WTC11 (cell line): Measurements from ENCODE around the gene CDH11. TPM values are rescaled to one million over a fixed set of nuclear protein-coding genes. Genes with fewer than 3 reads are reported as not detected.

Source experiments
- ATAC-seq: fragments of 200-7000 bp; cut with Tn5 transposase; 2 replicates; pipeline ENCODE4 v1.10.0; 2021; ENCODE audit warnings: mild to moderate bottlenecking, moderate library complexity
- CTCF ChIA-PET: fragments of 300-600 bp; sonication (Branson Sonifier 250); formaldehyde crosslinking; loops from one replicate; lab custom pipeline; 2021; ENCODE audit warnings: antibody characterized with exemption; lab: Charles Lee
- POLR2A ChIA-PET: fragments of 350-600 bp; sonication (Branson Sonifier 250); formaldehyde crosslinking; loops from one replicate; lab custom pipeline; 2021; ENCODE audit warnings: antibody characterized with exemption; lab: Charles Lee
- DNase-seq: peaks from one replicate; pipeline ENCODE4 v3.0.0; 2021; ENCODE audit warnings: low spot score
- H3K27ac Mint-ChIP-seq: 2 replicates; pipeline ENCODE4 v1.8.0; 2021; ENCODE audit warnings: mixed read lengths
- H3K27me3 Mint-ChIP-seq: 2 replicates; pipeline ENCODE4 v1.8.0; 2021; ENCODE audit warnings: low read depth, mild to moderate bottlenecking, moderate library complexity, mixed read lengths
- H3K36me3 Mint-ChIP-seq: 2 replicates; pipeline ENCODE4 v1.8.0; 2021; ENCODE audit warnings: mixed read lengths
- H3K4me1 Mint-ChIP-seq: 2 replicates; pipeline ENCODE4 v1.8.0; 2022; ENCODE audit warnings: mixed read lengths
- H3K4me3 Mint-ChIP-seq: 2 replicates; pipeline ENCODE4 v1.8.0; 2021; ENCODE audit warnings: mild to moderate bottlenecking, moderate library complexity, mixed read lengths
- H3K9me3 Mint-ChIP-seq: 2 replicates; pipeline ENCODE4 v1.8.0; 2021; ENCODE audit warnings: mixed read lengths
- FOXP1 ChIP-seq: sonication (generic); formaldehyde crosslinking; IDR thresholded peaks from 2 replicates; pipeline ENCODE4 v1.8.0; 2022; ENCODE audit warnings: missing genetic modification reagents, mild to moderate bottlenecking, moderate library complexity, borderline replicate concordance
- JAZF1 ChIP-seq: fragments of 250-450 bp; sonication (Bioruptor Pico); IDR thresholded peaks from 2 replicates; pipeline ENCODE4 v1.9.0; 2021; ENCODE audit warnings: moderate library complexity, mild to moderate bottlenecking, inconsistent platforms
- NR2C2 ChIP-seq: sonication (generic); formaldehyde crosslinking; IDR thresholded peaks from 2 replicates; pipeline ENCODE4 v1.8.0; 2022; ENCODE audit warnings: mild to moderate bottlenecking, missing genetic modification reagents
- PRRX2 ChIP-seq: fragments of 250-450 bp; sonication (Bioruptor Pico); IDR thresholded peaks from 2 replicates; pipeline ENCODE4 v1.8.0; 2021; ENCODE audit warnings: mild to moderate bottlenecking
- SMAD3 ChIP-seq: sonication (generic); formaldehyde crosslinking; IDR thresholded peaks from 2 replicates; pipeline ENCODE4 v1.8.0; 2022; ENCODE audit warnings: missing genetic modification reagents, mild to moderate bottlenecking, borderline replicate concordance
- SP1 ChIP-seq: sonication (generic); formaldehyde crosslinking; conservative IDR thresholded peaks from 2 replicates; pipeline ENCODE4 v1.8.1; 2022; ENCODE audit warnings: missing genetic modification reagents
- ZNF317 ChIP-seq: sonication (generic); formaldehyde crosslinking; IDR thresholded peaks from 2 replicates; pipeline ENCODE4 v1.8.1; 2023; ENCODE audit warnings: low read depth, mild to moderate bottlenecking, moderate library complexity, missing genetic modification reagents, borderline replicate concordance
- total RNA-seq: library from RNA; stranded (reverse); gene quantifications from 3 replicates; pipeline ENCODE4 v1.2.3, GENCODE V29; 2021
- TF ChIP-seq, protein P1 (sequence below): fragments of 200-600 bp; IDR thresholded peaks from 2 replicates; pipeline ENCODE4 v1.8.0; 2022; ENCODE audit warnings: antibody characterized with exemption
- TF ChIP-seq, protein P2 (sequence below): fragments of 250-450 bp; sonication (Bioruptor Pico); IDR thresholded peaks from 2 replicates; pipeline ENCODE4 v1.8.0; 2021; ENCODE audit warnings: mild to moderate bottlenecking
- TF ChIP-seq, protein P3 (sequence below): fragments of 250-450 bp; sonication (Bioruptor Pico); IDR thresholded peaks from 2 replicates; pipeline ENCODE4 v1.9.0; 2021; ENCODE audit warnings: mild to moderate bottlenecking, borderline replicate concordance
- TF ChIP-seq, protein P4 (sequence below): sonication (generic); formaldehyde crosslinking; IDR thresholded peaks from 2 replicates; pipeline ENCODE4 v1.8.1; 2022; ENCODE audit warnings: mild to moderate bottlenecking, missing genetic modification reagents, moderate library complexity, borderline replicate concordance
- TF ChIP-seq, protein P5 (sequence below): sonication (generic); formaldehyde crosslinking; IDR thresholded peaks from 2 replicates; pipeline ENCODE4 v1.8.0; 2022; ENCODE audit warnings: missing genetic modification reagents

Gene CDH11
- total RNA-seq, 1 experiment from 2014 or later = 11.6 TPM

DNA sequence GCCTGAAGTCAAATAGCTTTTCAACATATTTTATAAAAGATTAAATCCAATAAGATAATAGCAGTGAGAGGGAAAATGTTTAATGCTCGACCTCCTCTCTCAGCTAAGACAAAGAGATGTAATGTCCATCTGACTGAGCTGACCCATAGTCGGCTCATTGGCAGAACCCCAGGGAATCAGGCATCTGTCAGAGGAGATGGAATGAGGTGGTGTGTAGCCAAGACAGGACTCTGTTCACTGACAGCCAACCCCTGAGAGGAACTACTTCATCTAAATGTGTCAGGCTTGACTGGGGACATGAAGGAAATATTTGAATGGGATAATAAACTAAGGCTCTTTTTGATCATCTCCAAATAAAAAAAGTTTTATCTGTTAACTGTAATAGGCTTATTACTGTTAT is 188.0 kb downstream of the CDH11 start (continued):
- TF ChIP-seq, protein P1, sequence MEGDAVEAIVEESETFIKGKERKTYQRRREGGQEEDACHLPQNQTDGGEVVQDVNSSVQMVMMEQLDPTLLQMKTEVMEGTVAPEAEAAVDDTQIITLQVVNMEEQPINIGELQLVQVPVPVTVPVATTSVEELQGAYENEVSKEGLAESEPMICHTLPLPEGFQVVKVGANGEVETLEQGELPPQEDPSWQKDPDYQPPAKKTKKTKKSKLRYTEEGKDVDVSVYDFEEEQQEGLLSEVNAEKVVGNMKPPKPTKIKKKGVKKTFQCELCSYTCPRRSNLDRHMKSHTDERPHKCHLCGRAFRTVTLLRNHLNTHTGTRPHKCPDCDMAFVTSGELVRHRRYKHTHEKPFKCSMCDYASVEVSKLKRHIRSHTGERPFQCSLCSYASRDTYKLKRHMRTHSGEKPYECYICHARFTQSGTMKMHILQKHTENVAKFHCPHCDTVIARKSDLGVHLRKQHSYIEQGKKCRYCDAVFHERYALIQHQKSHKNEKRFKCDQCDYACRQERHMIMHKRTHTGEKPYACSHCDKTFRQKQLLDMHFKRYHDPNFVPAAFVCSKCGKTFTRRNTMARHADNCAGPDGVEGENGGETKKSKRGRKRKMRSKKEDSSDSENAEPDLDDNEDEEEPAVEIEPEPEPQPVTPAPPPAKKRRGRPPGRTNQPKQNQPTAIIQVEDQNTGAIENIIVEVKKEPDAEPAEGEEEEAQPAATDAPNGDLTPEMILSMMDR = no peak
- no peak for TF ChIP-seq ZNF317 (CRISPR knock-in tag)
- TF ChIP-seq, protein P2, sequence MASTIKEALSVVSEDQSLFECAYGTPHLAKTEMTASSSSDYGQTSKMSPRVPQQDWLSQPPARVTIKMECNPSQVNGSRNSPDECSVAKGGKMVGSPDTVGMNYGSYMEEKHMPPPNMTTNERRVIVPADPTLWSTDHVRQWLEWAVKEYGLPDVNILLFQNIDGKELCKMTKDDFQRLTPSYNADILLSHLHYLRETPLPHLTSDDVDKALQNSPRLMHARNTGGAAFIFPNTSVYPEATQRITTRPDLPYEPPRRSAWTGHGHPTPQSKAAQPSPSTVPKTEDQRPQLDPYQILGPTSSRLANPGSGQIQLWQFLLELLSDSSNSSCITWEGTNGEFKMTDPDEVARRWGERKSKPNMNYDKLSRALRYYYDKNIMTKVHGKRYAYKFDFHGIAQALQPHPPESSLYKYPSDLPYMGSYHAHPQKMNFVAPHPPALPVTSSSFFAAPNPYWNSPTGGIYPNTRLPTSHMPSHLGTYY (CRISPR knock-in tag) = no peak
- no peak for TF ChIP-seq SP1
- no peak for TF ChIP-seq NR2C2
- TF ChIP-seq, protein P3, sequence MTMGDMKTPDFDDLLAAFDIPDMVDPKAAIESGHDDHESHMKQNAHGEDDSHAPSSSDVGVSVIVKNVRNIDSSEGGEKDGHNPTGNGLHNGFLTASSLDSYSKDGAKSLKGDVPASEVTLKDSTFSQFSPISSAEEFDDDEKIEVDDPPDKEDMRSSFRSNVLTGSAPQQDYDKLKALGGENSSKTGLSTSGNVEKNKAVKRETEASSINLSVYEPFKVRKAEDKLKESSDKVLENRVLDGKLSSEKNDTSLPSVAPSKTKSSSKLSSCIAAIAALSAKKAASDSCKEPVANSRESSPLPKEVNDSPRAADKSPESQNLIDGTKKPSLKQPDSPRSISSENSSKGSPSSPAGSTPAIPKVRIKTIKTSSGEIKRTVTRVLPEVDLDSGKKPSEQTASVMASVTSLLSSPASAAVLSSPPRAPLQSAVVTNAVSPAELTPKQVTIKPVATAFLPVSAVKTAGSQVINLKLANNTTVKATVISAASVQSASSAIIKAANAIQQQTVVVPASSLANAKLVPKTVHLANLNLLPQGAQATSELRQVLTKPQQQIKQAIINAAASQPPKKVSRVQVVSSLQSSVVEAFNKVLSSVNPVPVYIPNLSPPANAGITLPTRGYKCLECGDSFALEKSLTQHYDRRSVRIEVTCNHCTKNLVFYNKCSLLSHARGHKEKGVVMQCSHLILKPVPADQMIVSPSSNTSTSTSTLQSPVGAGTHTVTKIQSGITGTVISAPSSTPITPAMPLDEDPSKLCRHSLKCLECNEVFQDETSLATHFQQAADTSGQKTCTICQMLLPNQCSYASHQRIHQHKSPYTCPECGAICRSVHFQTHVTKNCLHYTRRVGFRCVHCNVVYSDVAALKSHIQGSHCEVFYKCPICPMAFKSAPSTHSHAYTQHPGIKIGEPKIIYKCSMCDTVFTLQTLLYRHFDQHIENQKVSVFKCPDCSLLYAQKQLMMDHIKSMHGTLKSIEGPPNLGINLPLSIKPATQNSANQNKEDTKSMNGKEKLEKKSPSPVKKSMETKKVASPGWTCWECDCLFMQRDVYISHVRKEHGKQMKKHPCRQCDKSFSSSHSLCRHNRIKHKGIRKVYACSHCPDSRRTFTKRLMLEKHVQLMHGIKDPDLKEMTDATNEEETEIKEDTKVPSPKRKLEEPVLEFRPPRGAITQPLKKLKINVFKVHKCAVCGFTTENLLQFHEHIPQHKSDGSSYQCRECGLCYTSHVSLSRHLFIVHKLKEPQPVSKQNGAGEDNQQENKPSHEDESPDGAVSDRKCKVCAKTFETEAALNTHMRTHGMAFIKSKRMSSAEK = no peak

DNA sequence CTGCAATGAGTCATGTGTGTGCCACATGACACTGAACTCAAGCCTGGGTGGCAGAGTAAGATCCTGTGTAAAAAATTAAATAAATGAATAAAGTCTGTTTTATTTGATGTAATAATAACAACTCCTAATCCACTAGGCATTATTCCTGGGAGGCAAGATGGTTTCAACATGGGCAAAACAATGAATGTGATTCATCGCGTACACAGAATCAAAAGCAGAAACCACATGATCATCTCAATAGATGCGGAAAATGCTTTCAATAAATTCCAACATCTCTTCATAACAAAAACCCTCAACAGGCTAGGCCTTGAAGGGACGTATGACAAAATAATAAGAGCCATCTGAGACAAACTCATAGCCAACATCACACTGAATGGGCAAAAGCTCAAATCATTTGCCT is 195.4 kb downstream of the CDH11 start:
- peaks cover 18% of the 10 kb centered on the region for H3K36me3 Mint-ChIP-seq
- peaks cover 8% of the 10 kb centered on the region for H3K27me3 Mint-ChIP-seq
- no peak for DNase-seq
- ATAC-seq = no peak
- H3K9me3 Mint-ChIP-seq = peaks cover 34% of the 10 kb centered on the region
- POLR2A ChIA-PET = no interaction called here
- H3K4me3 Mint-ChIP-seq = no peak overlapping the region
- no peak overlapping the region for H3K27ac Mint-ChIP-seq
- TF ChIP-seq PRRX2 (no peak), SMAD3 (CRISPR knock-in tag) (no peak), JAZF1 (CRISPR knock-in tag) (no peak), FOXP1 (CRISPR knock-in tag) (no peak)
- TF ChIP-seq, protein P4, sequence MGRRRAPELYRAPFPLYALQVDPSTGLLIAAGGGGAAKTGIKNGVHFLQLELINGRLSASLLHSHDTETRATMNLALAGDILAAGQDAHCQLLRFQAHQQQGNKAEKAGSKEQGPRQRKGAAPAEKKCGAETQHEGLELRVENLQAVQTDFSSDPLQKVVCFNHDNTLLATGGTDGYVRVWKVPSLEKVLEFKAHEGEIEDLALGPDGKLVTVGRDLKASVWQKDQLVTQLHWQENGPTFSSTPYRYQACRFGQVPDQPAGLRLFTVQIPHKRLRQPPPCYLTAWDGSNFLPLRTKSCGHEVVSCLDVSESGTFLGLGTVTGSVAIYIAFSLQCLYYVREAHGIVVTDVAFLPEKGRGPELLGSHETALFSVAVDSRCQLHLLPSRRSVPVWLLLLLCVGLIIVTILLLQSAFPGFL = no peak
- TF ChIP-seq, protein P5, sequence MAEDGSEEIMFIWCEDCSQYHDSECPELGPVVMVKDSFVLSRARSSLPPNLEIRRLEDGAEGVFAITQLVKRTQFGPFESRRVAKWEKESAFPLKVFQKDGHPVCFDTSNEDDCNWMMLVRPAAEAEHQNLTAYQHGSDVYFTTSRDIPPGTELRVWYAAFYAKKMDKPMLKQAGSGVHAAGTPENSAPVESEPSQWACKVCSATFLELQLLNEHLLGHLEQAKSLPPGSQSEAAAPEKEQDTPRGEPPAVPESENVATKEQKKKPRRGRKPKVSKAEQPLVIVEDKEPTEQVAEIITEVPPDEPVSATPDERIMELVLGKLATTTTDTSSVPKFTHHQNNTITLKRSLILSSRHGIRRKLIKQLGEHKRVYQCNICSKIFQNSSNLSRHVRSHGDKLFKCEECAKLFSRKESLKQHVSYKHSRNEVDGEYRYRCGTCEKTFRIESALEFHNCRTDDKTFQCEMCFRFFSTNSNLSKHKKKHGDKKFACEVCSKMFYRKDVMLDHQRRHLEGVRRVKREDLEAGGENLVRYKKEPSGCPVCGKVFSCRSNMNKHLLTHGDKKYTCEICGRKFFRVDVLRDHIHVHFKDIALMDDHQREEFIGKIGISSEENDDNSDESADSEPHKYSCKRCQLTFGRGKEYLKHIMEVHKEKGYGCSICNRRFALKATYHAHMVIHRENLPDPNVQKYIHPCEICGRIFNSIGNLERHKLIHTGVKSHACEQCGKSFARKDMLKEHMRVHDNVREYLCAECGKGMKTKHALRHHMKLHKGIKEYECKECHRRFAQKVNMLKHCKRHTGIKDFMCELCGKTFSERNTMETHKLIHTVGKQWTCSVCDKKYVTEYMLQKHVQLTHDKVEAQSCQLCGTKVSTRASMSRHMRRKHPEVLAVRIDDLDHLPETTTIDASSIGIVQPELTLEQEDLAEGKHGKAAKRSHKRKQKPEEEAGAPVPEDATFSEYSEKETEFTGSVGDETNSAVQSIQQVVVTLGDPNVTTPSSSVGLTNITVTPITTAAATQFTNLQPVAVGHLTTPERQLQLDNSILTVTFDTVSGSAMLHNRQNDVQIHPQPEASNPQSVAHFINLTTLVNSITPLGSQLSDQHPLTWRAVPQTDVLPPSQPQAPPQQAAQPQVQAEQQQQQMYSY = no peak
- H3K4me1 Mint-ChIP-seq = 0 out of 2 replicates have a peak, but pooled peaks cover 3% of the 10 kb centered on the region
- CTCF ChIA-PET = no interaction called here
